ENCODE results near the gene TSPEAR.
A peak's percentile ranks its signal among the peaks of the same experiment; 100 is the strongest.
"Not testable (repeated sequence)": the region's sequence is repeated elsewhere in the genome, so short reads cannot be mapped to it uniquely, and the experiment has no call there.

Gene TSPEAR

GRCh38 chr21:44496564-44497550, 214.5 kb downstream of the TSPEAR start:
- no peak for DNase-seq

DNA sequence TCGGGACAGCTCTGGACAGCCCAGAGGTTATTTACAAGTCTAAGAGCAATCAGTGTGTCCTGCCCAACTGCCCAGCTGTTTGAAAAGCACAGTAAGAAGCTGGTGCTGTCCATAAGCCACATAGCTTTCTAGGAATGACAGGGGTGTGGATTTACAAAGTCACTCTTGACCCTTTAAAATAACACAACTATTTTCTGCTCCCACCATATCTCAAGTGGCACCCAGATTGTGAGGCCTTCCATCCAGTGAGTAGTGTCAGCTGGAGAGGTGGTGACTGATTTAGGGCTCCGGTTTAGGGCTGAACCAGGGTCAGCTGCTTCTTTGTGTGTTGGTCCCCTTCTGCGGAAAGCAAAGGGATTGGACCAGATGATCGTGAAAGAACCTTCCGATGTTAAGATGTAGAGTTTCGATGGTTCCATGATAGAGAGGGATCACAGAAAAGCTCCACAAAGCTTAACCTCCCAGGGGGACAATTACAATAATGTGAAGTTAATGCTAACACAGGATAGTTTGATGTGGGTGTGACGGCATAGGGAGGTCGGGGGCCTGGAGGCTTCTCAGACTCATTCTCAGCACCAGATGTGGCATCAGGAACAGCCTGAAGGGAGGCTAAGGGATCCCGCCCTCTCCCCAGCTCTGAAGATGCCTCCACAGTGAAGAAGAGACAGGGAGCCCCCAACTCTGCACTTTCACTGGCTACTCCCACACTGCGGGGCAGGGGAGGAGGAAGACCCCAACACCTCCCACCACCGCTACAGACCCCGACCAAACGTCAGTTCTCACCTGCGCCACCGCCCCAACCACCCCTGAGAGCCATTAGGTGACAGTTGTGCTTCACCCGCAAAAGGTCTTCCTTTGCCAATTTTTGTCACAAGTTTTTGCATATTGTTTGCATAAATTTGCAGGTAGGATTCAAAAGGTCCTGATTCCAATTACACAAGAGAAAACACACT, 215.5 kb downstream of the TSPEAR start:
- no peak for DNase-seq

GRCh38 chr21:44494956-44495355, 216.4 kb downstream of the TSPEAR start:
- no peak for DNase-seq

DNA sequence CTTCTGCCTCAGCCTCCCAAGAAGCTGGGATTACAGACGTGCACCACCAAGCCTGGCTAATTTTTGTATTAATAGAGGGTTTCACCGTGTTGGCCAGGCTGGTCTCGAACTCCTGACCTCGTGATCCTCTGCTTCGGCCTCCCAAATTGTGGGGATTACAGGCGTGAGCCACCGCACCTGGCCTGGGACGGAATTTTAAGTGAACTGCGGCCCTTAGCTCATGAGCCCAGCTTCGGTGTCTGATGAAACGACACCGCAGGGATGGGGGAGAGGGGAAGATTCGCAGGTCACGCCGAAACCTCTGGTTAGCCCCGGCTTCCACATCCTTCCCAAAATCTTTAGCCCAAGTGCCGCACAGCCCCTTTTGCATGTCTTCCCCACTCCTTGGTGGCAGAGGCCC, 217.0 kb downstream of the TSPEAR start:
- DNase-seq = no peak

- no peak for DNase-seq
Measured at GRCh38 chr21:44492567-44493385, 218.6 kb downstream of the TSPEAR start.

GRCh38 chr21:44490816-44491215, 220.6 kb downstream of the TSPEAR start:
- DNase-seq = no peak

GRCh38 chr21:44490405-44490804, 221.0 kb downstream of the TSPEAR start:
- no peak for DNase-seq

GRCh38 chr21:44489962-44490361, 221.4 kb downstream of the TSPEAR start:
- DNase-seq = no peak

GRCh38 chr21:44487831-44488230, 223.5 kb downstream of the TSPEAR start:
- DNase-seq = peak; percentile 40

DNA sequence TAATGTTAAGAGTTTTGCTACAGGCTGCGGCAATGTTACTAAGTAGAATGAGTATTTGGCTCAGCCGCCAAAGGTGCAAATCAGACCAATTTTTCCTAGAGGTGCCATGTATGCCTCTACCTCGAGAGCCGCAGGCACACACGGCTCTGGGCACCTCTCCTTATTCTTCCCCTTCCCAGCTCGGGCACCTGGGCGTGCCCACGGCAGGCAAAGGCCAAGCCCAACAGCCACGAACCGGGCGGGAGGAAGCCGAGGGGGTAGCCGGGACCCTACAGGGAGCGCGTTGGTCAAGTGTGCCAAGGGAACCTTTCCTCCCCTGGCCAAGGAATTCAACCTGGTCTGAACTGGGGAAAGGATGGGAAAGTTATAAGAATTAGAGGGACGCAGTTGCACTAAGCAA, 225.1 kb downstream of the TSPEAR start:
- no peak for DNase-seq

GRCh38 chr21:44485796-44486195, 225.6 kb downstream of the TSPEAR start:
- no peak for DNase-seq

DNA sequence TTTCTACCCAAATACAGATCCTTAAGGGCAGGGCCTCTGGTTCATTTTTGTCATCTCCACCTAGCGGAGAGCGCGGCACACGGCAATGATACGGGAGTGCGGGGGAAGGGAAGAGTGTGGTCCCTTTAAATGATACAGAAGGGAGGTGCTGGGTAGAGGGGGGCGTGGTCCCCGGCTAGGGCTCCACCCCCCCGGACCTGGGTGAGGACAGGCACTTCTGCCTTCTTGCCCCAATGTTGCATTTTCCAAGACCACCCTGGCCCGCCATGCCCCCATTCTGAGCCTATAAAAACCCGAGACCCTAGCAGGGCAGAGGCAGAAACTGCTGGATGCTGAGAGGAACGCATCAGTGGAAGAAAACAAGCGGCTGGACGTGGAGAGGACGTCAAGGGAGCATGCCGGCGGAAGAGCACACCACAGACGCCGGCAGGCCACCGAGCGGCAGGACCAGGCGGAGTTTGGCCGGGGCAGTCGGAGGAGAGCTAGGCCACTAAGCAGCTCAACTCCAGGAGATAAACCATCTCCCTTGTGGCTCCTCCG, 226.0 kb downstream of the TSPEAR start:
- peak; percentile 11 for DNase-seq

GRCh38 chr21:44484498-44485253, 226.7 kb downstream of the TSPEAR start:
- no peak for DNase-seq

DNA sequence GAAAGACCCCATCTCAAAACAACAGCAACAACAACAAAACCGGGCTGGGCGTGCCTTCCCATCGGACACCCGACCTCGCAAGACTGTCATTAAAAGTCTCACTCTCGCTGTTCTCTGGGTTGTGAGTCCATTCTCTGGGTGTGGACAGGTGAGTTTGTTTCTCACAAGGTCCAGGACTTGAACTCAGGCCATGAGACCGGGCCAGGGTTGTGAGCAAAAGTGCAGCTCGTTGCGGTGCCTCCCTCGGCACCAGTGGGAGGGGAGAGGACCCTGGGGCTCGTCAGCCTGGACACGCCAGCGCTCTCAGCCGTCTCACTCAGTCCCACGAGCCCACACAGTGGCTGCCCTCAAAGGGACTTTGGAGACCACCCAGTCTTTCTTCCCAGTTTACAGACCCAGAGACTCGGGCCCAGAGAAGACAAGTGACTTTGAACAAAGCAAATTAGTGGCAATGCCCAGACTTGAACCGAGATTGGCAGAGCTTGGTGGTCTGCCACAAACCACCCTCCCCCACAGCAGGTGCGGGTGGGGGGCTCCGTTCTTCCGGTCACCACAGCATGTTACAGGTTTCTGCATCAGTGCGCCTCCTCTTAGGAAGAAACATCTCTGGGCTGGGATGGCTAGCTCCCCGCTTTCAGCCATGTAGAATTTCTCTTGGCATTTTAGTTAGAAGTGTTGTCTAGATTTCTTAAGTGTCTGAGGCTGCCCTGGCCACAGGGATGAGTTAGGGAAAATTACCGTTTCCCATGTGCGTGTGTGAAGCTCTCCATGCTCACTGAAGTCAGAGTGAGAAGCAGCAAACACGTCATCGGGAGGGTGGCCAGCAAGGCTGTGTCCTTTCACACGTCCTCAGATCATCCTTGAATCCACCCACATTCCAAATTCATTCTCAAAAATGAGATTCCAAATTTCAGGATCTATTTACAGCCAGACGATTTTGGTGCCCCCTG, 227.8 kb downstream of the TSPEAR start:
- no peak for DNase-seq

DNA sequence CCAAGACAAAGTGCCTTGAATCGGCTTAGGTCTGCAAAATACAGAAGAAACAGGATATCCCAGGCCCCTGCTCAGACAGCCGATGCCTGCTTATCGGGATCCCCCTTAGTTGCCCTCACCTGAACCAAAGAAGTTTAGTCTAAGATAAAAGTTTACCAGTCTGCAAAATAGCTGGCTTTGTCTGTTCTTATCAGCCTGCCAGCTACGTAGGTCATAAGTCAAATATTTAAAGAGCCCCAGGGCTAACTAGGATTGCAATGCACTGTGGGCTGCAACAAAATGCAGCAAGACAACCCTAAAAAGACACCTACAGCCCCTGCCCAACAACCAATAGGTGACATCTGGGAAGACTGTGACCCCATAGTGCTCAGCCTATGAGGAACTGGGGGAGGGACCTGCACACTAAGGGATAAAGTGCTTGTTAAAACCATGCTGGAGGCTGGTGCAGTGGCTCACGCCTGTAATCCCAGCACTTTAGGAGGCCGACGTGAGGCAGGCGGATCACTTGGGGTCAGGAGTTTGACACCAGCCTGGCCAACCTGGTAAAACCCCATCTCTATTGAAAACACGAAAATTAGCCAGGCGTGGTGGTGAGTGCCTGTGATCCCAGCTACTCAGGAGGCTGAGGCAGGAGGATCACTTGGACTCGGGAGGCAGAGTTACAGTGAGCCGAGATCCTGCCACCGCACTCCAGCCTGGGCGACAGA, 228.6 kb downstream of the TSPEAR start:
- DNase-seq = no peak

DNA sequence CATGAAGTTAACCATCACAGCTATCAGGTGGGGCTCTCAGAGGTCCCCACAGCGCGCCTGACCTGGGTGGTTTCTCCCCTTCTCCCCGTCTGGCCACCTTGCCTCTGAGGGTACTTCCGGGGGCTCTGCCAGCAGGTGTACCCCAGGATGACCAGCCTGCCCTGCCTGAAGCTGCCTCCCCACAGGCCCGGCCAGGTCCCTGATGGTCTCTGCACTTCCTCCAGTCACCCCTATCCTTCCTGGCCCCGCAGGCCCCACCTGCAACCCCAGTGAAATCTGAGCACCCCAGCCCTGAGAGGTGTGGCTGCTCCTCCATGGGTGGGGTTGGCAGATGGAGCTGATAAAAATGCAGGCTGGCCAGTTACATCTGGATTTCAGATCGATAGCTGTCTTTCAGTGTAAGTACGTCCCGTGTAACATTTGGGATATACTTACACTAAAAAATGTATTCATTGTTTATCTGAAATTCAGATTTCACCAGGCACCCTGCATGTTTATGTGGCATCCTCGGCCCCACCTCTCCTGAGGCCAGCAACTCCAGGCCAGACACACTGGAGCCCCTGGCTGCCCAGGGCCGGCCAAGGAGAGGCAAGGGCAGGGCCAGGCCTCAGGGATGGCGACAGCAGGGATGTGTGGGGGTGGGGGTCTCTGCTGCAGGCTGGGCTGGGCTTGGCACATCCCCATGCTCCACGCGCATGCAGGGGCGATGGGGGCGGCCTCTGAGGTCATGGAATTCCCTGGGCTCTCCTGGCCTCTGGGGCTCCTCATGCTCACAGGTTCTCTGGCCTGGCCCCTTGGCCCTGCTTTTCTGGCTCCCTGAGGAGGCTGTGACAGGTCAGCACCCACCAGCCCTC, 230.9 kb downstream of the TSPEAR start:
- DNase-seq = no peak

DNA sequence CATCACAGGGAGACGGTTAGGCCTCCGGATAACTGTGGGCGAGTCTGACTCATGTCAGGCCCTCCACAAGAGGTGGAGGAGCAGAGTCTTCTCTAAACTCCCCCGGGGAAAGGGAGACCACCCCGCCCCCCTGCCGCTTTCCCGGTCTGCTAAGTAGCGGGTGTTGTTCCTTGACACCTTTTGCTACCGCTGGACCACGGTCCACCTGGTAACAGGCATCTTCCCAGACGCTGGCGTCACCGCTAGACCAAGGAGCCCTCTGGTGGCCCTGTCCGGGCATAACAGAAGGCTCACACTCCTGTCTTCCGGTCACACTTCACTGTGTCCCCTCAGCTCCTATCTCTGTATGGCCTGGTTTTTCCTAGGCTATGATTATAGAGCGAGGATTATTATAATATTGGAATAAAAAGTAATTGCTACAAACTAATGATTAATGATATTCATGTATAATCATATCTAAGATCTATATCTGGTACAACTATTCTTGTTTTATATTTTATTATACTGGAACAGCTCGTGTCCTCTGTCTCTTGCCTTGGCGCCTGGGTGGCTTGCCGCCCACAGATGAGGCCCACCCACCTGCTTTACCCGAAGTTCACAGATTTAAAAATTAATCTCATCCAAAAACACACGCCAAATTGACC, 231.7 kb downstream of the TSPEAR start:
- DNase-seq = not testable (repeated sequence)

DNA sequence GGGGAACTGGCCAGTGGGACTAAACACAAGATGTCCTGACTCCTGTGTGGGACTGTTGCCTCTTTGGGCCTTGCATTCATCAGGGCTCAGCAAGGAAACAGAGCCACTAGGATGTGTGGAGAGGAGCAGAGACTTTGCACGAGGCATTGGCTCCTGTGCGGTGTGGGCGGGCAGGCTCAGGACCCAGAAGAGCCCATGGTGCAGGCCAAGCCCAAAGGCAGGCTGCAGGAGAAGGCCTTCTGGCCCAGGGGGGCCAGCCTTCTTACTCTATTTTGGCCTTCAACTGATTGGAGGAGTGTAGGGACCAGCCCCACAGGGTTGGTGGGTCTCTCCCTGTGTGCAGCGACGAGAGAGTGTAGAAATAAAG, 232.6 kb downstream of the TSPEAR start:
- DNase-seq = no peak

Data from T-helper 9 cell (primary cell).